T-helper 2 cell treated with Interferon-gamma antibody and Interleukin-4, amounts not matched to agents 5 μg/mL and 100 μg/mL, for 36 hours (primary cell): ENCODE results near the gene TFEC.
"Not testable (repeated sequence)": the region's sequence is repeated elsewhere in the genome, so short reads cannot be mapped to it uniquely, and the experiment has no call there.

Experiments used
- DNase-seq: peaks from one replicate; pipeline ENCODE4 v3.0.0; 2021; ENCODE audit warnings: low spot score
- H3K27ac Mint-ChIP-seq: one replicate; pipeline ENCODE4 v1.8.0; 2021; ENCODE audit warnings: mild to moderate bottlenecking, mixed read lengths
- H3K27me3 Mint-ChIP-seq: one replicate; pipeline ENCODE4 v1.8.0; 2021; ENCODE audit warnings: low read depth, mixed read lengths
- H3K36me3 Mint-ChIP-seq: one replicate; pipeline ENCODE4 v1.8.0; 2021; ENCODE audit warnings: low read depth, mixed read lengths
- H3K4me1 Mint-ChIP-seq: one replicate; pipeline ENCODE4 v1.8.0; 2021; ENCODE audit warnings: low read depth, mixed read lengths
- H3K4me3 Mint-ChIP-seq: one replicate; pipeline ENCODE4 v1.8.0; 2022; ENCODE audit warnings: mild to moderate bottlenecking, moderate library complexity, mixed read lengths
- H3K9me3 Mint-ChIP-seq: one replicate; pipeline ENCODE4 v1.8.0; 2021; ENCODE audit warnings: mixed read lengths

TFEC gene

DNA sequence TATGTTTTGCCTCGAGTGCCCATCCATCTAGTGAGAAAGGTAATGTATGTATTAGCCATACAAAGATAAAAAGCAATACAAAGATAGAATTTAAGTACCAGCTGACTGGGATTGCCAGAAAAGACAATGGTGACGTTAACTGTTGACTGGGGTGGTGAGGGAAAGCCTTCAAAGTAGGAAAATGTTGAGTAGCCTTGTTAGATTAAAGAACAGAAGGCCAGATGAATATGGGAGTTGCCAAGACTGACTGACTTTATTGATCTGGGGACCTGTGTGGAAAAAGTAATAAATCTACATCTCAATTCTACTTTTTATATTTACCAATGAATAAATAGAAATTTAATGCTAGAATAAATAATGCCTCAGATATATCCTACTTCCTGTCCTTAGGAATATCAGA, 97.7 kb downstream of the TFEC start:
- H3K4me1 Mint-ChIP-seq, result no peaks in the 10 kb centered on the region
- no peaks in the 10 kb centered on the region for H3K27me3 Mint-ChIP-seq
- H3K9me3 Mint-ChIP-seq, result no peaks in the 10 kb centered on the region
- no peaks in the 10 kb centered on the region for H3K36me3 Mint-ChIP-seq
- H3K27ac Mint-ChIP-seq, result no peak overlapping the region
- H3K4me3 Mint-ChIP-seq, result no peak overlapping the region
- DNase-seq, result no peak

DNA sequence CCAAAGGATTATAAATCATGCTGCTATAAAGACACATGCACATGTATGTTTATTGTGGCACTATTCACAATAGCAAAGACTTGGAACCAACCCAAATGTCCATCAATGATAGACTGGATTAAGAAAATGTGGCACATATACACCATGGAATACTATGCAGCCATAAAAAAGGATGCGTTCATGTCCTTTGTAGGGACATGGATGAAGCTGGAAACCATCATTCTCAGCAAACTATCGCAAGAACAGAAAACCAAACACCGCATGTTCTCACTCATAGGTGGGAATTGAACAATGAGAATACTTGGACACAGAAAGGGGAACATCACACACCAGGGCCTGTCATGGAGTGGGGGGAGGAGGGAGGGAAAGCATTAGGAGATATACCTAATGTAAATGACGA, 100.4 kb downstream of the TFEC start:
- H3K36me3 Mint-ChIP-seq, H3K9me3 Mint-ChIP-seq, H3K4me1 Mint-ChIP-seq, H3K27ac Mint-ChIP-seq, H3K4me3 Mint-ChIP-seq, H3K27me3 Mint-ChIP-seq, DNase-seq: not testable (repeated sequence)

DNA sequence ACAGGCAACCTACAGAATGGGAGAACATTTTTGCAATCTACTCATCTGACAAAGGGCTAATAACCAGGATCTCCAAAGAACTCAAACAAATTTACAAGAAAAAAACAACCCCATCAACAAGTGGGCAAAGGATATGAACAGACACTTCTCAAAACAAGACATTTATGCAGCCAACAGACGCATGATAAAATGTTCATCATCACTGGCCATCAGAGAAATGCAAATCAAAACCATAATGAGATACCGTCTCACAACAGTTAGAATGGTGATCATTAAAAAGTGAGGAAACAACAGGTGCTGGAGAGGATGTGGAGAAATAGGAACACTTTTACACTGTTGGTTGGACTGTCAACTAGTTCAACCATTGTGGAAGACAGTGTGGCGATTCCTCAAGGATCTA, 100.8 kb downstream of the TFEC start:
- not testable (repeated sequence) for H3K27me3 Mint-ChIP-seq, H3K9me3 Mint-ChIP-seq, H3K4me3 Mint-ChIP-seq, H3K4me1 Mint-ChIP-seq, DNase-seq, H3K27ac Mint-ChIP-seq, H3K36me3 Mint-ChIP-seq

GRCh38 chr7:115924411-115924810, 106.2 kb downstream of the TFEC start:
- no peak overlapping the region for H3K4me3 Mint-ChIP-seq
- H3K27me3 Mint-ChIP-seq, result no peaks in the 10 kb centered on the region
- no peaks in the 10 kb centered on the region for H3K36me3 Mint-ChIP-seq
- no peak for DNase-seq
- no peaks in the 10 kb centered on the region for H3K9me3 Mint-ChIP-seq
- H3K27ac Mint-ChIP-seq, result no peak overlapping the region
- H3K4me1 Mint-ChIP-seq, result no peaks in the 10 kb centered on the region

GRCh38 chr7:115920367-115920766, 110.2 kb downstream of the TFEC start:
- Mint-ChIP-seq H3K27ac (no peak overlapping the region), H3K4me3 (no peak overlapping the region), H3K4me1 (no peaks in the 10 kb centered on the region), H3K27me3 (no peaks in the 10 kb centered on the region), H3K36me3 (no peaks in the 10 kb centered on the region), H3K9me3 (no peaks in the 10 kb centered on the region)
- no peak for DNase-seq

DNA sequence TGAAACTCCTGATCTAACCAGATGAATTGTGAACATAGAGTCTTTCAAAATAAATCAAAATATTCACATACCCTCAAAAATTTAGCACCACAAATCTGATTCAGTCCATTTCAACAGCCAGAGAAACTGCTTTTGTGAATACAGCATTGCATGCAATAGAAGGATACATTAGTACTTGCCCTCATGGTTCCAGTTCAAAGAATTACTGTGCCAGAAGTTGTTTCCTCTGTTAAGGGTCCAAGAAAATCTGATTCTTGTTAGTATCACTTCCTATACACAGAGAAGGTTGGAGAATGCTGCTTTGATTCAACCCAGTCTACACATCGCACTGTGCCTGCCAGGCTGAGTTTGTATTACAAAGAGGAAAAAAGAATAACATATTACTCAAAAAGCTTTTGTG, 115.6 kb downstream of the TFEC start:
- no peak for DNase-seq
- Mint-ChIP-seq H3K4me3 (no peak overlapping the region), H3K36me3 (no peaks in the 10 kb centered on the region), H3K9me3 (no peaks in the 10 kb centered on the region), H3K27ac (no peak overlapping the region), H3K27me3 (peaks cover 5% of the 10 kb centered on the region), H3K4me1 (no peaks in the 10 kb centered on the region)

DNA sequence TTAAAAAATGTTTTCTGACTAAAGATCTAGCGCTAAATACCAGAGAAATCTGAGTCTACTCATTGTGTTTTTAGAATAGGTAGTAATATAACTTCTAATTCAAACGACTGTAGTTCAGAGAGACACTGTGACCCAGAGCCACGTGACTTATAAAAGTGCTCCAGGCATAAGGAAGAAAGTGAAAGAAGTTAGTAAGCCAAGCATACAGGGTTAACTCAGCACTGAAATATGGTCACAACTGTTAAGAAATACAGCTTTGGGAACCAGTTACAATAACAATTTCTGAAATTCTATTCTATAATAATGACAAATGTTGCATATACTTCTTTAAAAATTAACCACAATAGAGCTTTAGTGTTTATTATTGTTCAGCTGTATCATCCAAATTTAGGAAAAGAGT, 119.1 kb downstream of the TFEC start:
- H3K27ac Mint-ChIP-seq, result no peak overlapping the region

DNA sequence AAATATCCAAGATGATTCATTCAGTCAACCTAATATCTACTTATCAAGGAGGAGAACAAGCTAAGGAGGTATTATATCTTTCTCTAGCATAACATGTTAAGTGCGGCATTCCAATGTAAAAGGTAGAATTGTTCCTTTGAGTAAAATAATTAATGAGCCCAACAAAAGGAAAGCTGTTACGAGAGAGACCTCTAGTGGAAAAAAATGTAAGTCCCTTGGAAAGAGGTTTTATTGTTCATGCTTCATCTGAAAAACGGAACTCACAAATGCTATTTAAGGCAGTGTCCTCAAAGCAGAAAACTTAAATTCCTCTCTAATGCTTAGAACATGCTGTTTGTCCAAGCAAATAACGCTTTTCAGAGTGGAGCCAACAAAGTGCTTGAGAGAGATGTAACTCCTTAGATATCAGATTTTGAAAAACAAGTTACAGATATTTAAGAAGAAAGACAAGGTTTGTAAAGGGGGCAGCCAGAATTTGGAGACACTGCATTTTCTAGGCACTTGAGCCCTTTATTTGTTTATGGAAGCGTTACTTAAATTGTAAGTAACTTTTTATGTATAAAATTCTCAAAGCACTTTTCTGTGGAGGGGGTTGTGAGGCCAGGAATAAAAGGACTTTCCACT, 119.9 kb downstream of the TFEC start:
- H3K27me3 Mint-ChIP-seq, result peaks cover 5% of the 10 kb centered on the region
- DNase-seq, result no peak
- no peaks in the 10 kb centered on the region for H3K4me1 Mint-ChIP-seq
- H3K27ac Mint-ChIP-seq, result no peak overlapping the region
- no peaks in the 10 kb centered on the region for H3K36me3 Mint-ChIP-seq
- H3K4me3 Mint-ChIP-seq, result no peak overlapping the region
- no peaks in the 10 kb centered on the region for H3K9me3 Mint-ChIP-seq

More for the DNA sequence above, 119.1 kb downstream of the TFEC start:
- H3K4me1 Mint-ChIP-seq, result no peaks in the 10 kb centered on the region
- no peaks in the 10 kb centered on the region for H3K9me3 Mint-ChIP-seq
- no peak overlapping the region for H3K4me3 Mint-ChIP-seq
- H3K27me3 Mint-ChIP-seq, result peaks cover 5% of the 10 kb centered on the region
- no peaks in the 10 kb centered on the region for H3K36me3 Mint-ChIP-seq
- no peak for DNase-seq

GRCh38 chr7:115906731-115907130, 123.8 kb downstream of the TFEC start:
- Mint-ChIP-seq H3K27ac (no peak overlapping the region), H3K27me3 (peaks cover 5% of the 10 kb centered on the region), H3K36me3 (no peaks in the 10 kb centered on the region), H3K4me1 (no peaks in the 10 kb centered on the region), H3K9me3 (no peaks in the 10 kb centered on the region), H3K4me3 (no peak overlapping the region)
- no peak for DNase-seq

- H3K4me1 Mint-ChIP-seq, result no peaks in the 10 kb centered on the region
- no peak for DNase-seq
- H3K36me3 Mint-ChIP-seq, result no peaks in the 10 kb centered on the region
- H3K27me3 Mint-ChIP-seq, result no peaks in the 10 kb centered on the region
- H3K27ac Mint-ChIP-seq, result no peak overlapping the region
- H3K4me3 Mint-ChIP-seq, result no peak overlapping the region
- no peaks in the 10 kb centered on the region for H3K9me3 Mint-ChIP-seq
These were observed 140.9 kb downstream of the TFEC start for GRCh38 chr7:115889669-115889984.

- Mint-ChIP-seq H3K27ac (no peak overlapping the region), H3K36me3 (no peaks in the 10 kb centered on the region), H3K9me3 (no peaks in the 10 kb centered on the region), H3K4me3 (no peak overlapping the region), H3K4me1 (no peaks in the 10 kb centered on the region), H3K27me3 (no peaks in the 10 kb centered on the region)
- DNase-seq, result no peak
These were observed 141.4 kb downstream of the TFEC start for GRCh38 chr7:115888981-115889668.

GRCh38 chr7:115885550-115885949, 145.0 kb downstream of the TFEC start:
- H3K4me1 Mint-ChIP-seq, result no peaks in the 10 kb centered on the region
- no peak overlapping the region for H3K27ac Mint-ChIP-seq
- H3K36me3 Mint-ChIP-seq, result no peaks in the 10 kb centered on the region
- no peaks in the 10 kb centered on the region for H3K27me3 Mint-ChIP-seq
- H3K4me3 Mint-ChIP-seq, result no peak overlapping the region
- H3K9me3 Mint-ChIP-seq, result no peaks in the 10 kb centered on the region
- no peak for DNase-seq
